Measurements from ENCODE around the gene TNFRSF6B.
"Not testable (repeated sequence)": the region's sequence is repeated elsewhere in the genome, so short reads cannot be mapped to it uniquely, and the experiment has no call there.

TNFRSF6B gene

DNA sequence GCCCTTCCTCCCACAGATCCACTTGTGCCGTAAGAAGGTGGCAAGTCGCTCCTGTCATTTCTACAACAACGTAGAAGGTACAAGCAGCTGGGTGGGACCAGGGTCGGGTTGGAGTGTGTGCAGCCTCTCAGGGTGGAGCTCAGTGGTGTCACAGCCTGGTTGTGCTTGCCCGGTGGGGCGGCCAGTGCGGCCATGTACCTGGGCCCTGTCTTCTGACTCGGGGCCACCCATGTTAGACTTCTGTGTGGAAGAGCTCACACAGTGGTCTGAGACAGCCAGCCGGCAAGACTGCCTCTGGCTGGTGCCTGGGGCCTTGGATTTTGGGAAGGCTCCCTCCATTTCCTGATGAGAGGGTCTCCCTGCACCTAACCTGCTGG lies 33.7 kb upstream of the TNFRSF6B start:
- DNase-seq (ENCODE audit: low read depth in 2 of 3, low spot score in 1 of 3), result no peak

DNA sequence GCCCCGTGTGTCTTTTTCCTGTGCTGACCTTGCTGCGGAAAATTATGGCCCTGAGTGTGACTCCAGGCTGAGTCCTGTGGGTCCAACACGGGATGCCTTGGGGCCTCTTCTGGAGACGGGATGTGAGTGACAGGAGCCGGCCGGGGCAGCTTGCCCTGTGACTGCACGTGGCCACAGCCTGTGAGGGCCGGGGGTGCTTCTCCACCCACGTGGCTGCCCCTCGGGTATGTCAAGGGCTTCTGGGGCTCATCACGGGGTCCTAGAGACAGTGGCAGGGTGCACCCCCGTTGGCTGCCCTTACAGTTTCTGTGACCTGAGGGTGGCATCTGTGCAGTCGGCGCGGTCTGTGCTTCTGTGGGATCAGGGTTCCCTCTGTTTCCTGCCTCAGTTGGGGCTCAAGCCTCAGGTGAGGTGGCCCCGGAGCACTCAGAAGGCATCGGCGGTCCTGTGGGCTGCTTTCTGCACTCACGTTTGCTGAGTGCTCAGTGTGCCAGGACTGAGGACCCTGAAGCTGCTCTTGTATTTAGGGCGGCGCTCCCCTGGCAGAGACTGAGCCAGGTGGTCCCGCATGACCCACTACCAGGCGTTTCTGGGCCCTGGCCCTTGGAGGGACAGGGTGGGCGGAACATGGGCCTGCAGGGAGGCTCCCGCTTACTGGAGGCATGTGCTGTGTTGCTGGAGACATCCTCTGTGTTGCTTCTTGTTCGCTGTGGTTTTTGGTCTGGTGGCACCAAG lies 33.0 kb upstream of the TNFRSF6B start:
- no peak for DNase-seq (ENCODE audit: low read depth in 2 of 3, low spot score in 1 of 3)

DNA sequence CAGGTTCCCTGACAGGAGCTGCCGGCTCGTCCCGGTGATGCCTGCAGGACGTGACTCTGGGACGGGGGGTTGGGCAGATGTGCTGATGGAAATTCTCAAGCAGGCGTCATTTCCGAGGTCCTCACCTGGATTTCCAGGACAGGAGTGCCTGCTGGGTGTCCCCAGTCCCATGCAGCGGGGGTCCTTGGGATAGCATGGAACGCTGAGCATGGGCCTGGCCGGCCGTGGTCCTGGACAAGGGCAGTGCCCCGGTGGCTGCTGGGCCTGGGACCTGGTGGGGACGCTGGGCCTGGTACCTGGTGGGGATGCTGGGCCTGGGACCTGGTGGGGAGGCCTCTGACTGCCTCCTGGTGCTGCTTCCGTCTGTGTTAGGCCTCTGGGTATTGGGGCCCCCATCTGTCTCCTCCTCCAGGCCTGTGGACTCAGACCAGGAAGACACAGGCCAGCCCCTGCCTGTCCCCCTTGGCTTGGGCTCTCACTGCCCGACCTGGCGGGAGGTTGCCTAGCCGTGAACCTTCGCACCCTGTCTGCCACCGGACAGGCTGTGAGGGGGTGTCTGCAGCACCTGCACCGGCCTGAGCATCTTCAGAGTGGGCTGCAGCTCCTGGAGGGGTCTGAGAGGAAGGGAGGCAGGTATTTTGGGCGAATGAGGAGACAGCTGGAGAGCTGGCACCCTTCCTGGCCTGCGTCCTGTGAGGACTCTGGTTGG lies 32.2 kb upstream of the TNFRSF6B start:
- no peak for DNase-seq (ENCODE audit: low read depth in 2 of 3, low spot score in 1 of 3)

DNA sequence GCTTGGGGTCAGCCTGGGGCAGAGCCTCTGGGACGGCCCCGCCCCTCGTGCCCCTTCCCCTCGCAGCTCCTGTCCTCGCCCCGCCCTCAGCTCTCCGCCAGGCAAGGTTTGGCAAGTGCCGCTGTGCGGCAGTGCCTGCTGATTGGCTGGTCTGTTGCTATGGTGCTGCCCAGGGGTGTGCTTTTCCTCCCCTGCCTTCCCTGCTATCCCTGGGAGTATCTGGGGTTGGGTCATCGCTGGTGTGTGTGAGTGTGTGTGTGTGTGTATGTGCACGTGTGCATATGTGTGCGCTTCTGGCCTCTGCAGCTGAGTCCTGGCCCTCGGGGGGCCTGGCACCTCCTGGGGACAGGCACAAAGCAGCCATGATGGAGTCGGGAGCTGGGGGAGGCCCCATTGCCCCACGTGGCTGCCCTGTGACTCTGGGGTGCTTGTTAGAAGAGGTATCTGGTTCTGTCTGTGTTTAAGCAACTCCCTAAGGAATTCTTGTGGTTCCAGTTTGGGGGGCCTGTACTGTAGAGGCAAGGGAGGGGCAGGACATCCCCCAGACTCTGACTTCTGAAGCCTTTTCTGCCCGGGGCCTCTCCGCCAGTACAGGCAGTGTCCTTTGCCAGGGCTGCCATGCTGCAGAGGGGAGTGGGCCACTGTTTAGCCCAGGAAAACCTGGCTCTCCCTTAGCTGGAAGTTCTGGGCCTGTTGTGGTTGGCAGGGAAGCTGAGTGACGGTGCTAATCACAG lies 31.4 kb upstream of the TNFRSF6B start:
- DNase-seq (ENCODE audit: low read depth in 2 of 3, low spot score in 1 of 3), result no peak

DNA sequence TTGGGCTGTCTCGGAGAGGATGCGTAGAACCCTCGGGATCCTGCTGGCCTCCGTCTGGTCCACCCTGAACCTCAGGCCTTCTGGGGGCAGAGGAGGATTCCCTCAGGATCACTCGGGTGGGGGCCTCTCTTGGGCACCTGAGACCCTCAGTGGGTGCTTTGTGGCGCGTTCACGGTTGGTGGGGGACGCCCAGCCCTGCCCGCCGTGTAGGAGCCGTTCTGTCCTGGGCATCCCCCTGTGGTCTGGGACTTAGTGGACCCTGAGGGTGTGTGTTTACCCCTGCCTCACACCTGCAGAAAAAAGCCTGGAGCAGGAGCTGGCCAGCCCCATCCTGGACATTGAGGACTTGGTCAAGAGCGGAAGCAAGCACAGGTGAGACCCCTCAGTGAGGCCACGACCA lies 30.7 kb upstream of the TNFRSF6B start:
- no peak for DNase-seq (ENCODE audit: low read depth in 2 of 3, low spot score in 1 of 3)

DNA sequence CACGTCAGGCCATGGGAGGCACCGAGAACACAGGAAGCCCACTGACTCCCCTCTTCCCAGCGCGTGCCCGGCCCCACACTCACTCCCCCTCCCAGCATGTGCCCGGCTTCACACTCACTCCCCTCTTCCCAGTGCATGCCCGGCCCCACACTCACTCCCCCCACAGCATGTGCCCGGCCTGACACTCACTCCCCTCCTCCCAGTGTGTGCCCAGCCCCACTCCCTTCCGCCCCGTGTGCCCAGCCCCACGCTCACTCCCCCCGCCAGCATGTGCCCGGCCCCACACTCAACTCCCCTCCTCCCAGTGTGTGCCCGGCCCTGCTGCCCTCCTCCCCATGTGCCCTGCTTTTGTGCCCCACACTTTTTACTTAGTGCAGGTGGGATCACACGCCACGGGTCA lies 28.6 kb upstream of the TNFRSF6B start:
- DNase-seq (ENCODE audit: low read depth in 2 of 3, low spot score in 1 of 3), result no peak

DNA sequence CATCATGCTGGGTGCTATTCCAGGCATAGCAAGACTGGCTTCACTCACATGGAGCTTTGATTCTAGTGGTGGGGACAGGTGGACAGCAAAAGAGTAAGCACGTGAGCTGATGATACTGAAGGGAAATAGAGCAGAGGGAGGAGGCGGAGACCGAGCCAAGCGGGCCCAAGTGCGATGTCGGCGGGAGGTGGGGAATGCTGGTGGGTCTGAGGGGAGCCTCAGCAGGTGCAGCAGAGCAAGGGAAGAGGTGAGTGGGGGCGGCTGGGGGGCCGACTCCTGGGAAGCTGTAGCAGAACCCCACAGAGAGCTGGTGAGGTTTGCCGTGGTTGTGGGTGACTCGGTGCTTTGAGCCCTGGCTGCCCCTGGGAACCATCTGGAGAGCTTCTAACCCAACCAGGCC lies 28.1 kb upstream of the TNFRSF6B start:
- DNase-seq (ENCODE audit: low read depth in 2 of 3, low spot score in 1 of 3), result no peak

DNA sequence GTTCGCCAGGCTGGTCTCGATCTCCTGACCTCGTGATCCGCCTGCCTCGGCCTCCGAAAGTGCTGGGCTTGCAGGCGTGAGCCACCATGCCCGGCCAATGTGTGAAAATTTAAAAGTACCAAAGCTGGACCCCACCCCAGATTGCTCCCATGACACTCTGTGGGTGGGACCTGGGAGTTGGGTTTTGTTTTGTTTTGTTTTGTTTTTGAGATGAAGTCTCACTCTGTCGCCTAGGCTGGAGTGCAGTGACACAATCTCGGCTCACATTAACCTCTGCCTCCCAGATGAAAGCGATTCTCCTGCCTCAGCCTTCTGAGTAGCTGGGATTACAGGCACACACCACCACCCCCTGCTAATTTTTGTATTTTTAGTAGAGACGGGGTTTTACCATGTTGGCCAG lies 24.8 kb upstream of the TNFRSF6B start:
- not testable (repeated sequence) for DNase-seq (ENCODE audit: low read depth in 2 of 3, low spot score in 1 of 3)

DNA sequence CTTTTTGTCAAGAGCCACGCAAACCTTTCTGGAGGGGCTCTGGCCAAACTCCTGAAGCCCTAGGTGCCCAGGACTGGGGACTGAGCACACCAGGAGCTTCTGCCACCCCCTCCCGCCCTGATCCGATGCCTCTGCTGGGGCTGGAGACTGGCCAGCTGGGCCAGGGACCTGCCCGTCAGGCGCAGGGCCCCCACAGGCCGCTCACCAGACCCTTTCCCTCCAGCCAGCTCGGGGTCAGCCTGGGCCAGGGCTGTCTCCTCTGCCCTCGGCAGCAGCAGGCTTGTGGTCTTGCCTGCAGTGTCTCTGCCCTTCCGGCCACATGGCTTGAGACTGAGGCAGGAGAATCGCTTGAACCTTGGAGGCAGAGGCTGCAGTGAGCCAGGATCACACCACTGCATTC lies 23.8 kb upstream of the TNFRSF6B start:
- DNase-seq (ENCODE audit: low read depth in 2 of 3, low spot score in 1 of 3), result no peak

DNA sequence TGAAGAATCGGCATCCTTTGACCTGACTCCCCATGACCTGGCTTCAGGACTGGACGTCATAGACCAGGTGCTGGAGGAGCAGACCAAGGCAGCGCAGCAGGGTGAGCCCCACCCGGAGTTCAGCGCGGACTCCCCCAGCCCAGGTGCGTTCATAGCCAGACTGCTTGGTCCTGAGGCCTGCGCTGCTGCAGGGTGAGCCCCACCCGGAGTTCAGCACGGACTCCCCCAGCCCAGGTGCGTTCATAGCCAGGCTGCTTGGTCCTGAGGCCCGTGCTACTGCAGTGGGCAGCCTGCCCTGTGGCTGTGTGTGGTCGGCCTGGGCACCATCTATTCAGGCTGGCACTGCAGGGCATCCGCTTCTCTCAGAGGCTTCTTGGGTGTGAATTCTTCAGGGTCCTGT lies 22.5 kb upstream of the TNFRSF6B start:
- DNase-seq (ENCODE audit: low read depth in 2 of 3, low spot score in 1 of 3), result no peak

DNA sequence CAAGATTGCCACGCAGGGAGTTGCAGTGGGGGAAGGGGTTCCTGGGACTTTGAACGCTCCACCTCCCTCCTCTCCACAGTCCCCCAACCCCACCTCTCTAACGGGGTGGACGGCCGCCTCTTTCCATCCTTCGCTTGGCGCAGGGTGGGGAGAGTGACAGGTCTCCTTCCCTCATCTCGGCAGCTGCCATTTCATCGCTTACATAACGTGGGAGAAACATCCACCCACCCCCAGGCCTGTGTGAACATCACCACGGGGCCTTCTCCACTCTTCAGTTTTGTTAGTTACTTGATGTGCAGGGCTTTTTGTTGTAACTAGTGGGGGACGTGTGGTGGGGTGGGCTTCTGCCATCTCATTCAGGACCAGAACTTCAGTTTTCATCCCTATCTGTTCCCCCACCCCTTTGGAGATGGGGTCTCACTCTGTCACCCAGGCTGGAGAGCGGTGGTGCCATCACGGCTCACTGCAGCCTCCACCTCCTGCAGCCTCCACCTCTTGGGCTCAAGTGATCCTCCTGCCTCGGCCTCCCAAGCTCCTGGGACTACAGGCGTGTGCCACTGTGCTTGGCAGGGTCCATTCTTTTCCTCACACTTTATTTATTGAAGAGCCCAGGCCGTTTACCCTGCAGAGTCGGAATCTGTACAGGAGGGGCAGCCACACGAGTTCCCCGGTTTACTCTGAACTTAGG lies 20.6 kb upstream of the TNFRSF6B start:
- DNase-seq (ENCODE audit: low read depth in 2 of 3, low spot score in 1 of 3), result no peak

DNA sequence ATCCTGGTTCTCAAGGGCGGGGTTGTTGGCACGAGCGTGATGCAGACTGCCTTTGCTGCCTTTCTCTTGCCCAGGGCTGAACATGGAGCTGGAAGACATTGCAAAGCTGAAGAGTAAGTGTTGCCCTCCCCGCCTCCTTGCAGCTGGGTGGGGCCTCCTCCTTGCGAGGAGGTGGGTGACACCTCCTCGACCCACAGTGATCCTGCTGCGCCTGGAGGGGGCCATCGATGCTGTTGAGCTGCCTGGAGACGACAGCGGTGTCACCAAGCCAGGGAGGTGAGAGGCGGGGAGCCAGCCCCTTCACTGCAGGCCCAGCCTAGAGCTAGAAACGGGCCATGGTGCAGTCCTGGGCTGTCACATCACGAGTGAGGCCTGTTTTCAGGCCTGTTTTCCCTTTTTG lies 18.4 kb upstream of the TNFRSF6B start:
- no peak for DNase-seq (ENCODE audit: low read depth in 2 of 3, low spot score in 1 of 3)

DNA sequence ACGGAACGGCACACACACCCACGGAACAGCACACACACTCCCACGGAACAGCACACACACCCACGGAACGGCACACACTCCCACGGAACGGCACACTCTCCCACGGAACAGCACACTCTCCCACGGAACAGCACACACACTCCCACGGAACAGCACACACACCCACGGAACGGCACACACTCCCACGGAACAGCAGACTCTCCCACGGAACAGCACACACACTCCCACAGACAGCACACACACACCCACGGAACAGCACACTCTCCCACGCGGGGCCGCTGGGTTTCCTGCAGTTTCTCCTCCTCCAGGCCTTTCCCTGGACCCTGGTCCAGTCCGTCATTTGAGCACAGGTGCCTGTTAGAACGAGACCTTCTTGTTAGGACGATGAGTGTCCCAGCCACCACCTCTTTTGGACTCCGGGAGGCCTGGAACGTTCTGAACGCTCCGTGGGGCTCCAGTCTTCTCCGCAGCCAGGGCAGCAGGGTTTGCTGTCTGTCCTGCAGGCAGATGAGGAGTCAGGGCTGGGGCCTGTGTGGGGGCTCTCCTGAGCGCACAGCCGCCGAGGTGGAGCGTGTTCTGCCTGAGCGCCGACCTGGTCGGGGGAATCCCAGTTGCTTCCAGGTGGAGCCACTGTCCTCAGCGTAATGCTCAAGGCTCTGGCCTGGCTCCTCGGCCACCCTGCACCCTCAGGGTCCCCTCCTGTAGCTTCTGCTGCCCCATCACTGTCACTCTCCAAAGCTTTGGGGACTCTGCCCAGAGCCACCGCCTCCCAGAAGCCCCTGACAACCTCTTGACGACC lies 17.6 kb upstream of the TNFRSF6B start:
- no peak for DNase-seq (ENCODE audit: low read depth in 2 of 3, low spot score in 1 of 3)

DNA sequence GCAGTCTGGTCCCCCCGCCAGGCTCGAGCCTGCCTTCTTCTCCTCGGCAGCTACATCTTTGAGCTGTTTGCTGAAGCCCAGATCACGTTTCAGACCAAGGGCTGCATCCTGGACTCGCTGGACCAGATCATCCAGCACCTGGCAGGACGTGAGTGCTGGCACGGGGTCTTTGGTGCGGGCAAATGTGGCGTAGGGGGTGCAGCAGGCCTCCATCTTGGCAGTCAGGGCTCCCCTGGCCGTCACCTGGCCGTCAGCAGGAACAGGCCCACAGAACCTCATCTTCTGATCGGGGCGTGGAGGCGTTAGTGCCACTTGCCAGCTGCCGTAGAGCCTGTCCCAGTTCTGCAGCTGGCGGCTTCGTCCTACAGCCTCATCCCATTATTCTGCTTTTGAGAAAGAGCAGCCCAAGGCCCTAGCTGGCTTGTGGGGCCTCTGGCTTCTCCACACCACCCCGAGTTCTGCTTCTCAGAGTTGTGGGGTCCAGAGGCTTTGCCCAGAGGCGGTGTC lies 16.6 kb upstream of the TNFRSF6B start:
- no peak for DNase-seq (ENCODE audit: low read depth in 2 of 3, low spot score in 1 of 3)

DNA sequence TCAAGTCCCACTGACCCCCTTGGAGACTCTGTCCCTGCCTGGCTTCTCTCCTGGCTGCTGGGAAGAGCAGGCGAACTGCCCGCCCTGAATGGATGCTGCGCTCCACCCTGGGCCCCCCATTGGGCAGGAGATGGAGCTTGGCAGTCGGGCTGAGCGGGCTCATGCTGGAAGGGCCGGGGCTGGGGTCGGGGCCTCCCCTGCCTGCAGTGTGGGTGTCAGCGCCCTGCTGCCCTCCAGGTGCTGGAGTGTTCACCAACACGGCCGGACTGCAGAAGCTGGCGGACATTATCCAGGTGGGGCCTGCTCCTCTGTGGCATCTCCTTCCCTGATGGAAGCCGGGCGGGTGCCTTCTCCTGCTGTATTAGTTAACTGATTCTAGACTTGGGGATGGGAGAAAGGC lies 16.0 kb upstream of the TNFRSF6B start:
- no peak for DNase-seq (ENCODE audit: low read depth in 2 of 3, low spot score in 1 of 3)

DNA sequence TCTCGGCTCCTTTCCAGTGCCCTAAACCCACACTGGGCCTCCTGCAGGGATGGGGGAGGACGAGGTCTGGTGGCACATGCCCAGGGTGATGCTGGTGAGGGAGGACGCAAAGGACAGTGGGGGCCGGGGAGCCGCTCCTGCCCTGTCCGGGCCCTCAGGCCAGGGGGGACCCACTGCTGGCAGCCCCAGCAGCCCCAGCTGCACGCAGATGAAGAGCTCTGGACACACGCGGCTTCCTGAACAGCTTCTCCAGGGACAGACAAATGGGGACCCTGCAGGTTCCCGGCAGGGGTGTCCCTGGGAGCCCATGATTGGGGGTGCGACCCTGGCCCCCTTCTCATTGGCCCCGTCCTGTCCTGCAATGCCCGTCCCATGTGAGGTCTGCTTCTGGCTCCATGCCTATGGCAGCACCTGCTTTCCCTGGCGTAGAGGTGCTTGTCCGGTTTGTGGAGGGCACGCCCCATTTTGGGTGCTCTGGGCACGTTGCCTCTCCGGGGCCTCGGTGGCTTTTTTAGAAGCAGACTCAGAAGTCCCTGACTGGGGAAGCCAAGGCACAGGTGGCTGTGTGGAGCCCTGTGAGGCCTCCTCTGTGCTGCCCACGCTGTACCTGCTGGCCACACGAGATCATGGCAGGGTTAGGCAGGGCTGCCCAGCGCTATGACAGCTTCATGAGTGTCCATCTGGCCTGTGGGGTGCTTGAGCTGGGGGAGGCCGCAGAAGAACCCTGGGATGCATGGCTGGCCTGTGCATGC lies 15.4 kb upstream of the TNFRSF6B start:
- no peak for DNase-seq (ENCODE audit: low read depth in 2 of 3, low spot score in 1 of 3)

DNA sequence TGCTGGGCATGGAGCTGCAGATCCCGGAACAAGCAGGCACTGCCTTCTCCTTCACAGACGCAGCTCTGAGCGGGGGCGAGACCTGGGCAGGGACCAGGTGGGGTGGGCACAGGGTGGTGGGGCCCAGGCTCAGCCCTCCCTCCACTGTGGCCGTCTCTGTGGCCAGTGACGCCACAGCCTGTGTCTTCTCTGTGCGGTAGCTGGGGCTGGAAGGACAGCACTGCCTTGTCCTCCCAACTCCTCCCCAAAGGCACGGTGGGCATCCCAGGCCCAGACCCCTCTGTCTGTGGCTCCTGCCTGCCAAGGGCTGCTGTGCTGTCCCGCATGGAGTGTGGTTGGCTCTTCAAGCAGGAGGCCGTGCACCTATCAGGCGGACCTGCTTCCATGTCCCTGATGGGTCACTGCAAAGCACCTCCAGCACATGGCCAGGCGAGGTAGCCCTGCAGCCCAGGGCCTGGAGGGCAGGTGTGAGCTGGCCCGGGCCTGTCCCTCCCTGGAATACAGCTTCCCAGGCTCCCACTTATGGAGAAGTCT lies 14.8 kb upstream of the TNFRSF6B start:
- no peak for DNase-seq (ENCODE audit: low read depth in 2 of 3, low spot score in 1 of 3)

DNA sequence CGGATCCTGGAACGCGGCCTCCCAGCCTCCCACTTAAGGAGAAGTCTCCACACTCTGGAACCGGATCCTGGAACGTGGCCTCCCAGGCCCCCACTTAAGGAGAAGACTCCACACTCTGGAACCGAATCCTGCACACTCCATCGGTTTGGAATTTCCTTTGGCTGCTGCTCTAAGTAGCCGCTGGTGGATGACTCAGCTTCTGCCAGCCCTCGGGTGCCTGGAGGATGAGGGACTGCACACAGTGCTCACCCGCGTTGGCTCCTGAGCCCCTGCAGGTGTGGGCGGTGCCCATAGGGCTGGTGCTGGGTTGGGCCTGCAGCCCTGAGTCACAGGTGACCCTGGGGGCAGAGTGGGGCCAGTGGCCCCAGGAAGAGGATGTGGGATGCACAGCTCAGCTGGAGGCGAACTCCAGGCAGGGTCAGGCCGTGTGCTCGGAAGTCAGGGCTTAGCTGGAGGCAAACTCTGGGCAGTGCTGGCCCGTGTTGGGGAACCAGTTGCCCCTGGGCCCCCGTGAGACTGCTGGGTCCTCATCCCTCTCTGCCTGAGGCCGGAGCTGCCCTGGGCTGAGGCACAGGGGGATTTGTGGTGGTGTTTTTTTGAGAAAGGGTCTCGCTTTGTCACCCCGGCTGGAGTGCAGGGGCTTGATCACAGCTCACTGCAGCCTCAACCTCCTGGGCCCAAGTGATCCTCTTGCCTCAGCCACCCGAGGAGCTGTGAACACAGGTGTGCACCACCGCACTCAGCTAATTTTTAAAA lies 13.9 kb upstream of the TNFRSF6B start:
- DNase-seq (ENCODE audit: low read depth in 2 of 3, low spot score in 1 of 3), result no peak

Data from stimulated activated CD4-positive, alpha-beta T cell treated with anti-CD3 and anti-CD28 coated beads, Interleukin-12 subunit alpha, Interleukin-12 subunit beta, amount 100 ng/mL, for 48 hours (primary cell).